ENCODE data around the gene CAMTA1. TPM values are rescaled to one million over a fixed set of nuclear protein-coding genes. Genes with fewer than 3 reads are reported as not detected.

The CAMTA1 gene
- total RNA-seq, 1 experiment from 2014 or later: 69.5 TPM

GRCh38 chr1:6937048-6937447 lies 151.8 kb downstream of the CAMTA1 start:
- no peaks in the 10 kb centered on the region for H3K36me3 ChIP-seq (ENCODE audit: control insufficient read depth in 1 of 2, insufficient read depth in 2 of 2, low read length in 2 of 2)
- intact Hi-C loops (cut with micrococcal nuclease): no loop called here

More at GRCh38 chr1:6937048-6937447, 151.8 kb downstream of the CAMTA1 start:
- H2AFZ ChIP-seq (ENCODE audit: low read depth, low read length, poor library complexity, severe bottlenecking): no peak overlapping the region
- H3K4me1 ChIP-seq (ENCODE audit: control insufficient read depth in 1 of 2, insufficient read depth in 2 of 2, low read length in 2 of 2): no peaks in the 10 kb centered on the region
- H4K20me1 ChIP-seq (ENCODE audit: insufficient read depth): no peaks in the 10 kb centered on the region
- ChIA-PET RAD21 (ENCODE audit: low non-redundant PET in 1 of 2, low total read pairs in 2 of 2, uncharacterized antibody in 2 of 2, unreplicated experiment in 2 of 2) (no interaction called here), POLR2A (no interaction called here), CTCF (no interaction called here)
- no peak overlapping the region for H3K4me2 ChIP-seq (ENCODE audit: low read length)
- H3K9me3 ChIP-seq (ENCODE audit: control insufficient read depth in 1 of 2, insufficient read depth in 1 of 2, low read depth in 1 of 2, low read length in 2 of 2): no peaks in the 10 kb centered on the region
- H3K27ac ChIP-seq (ENCODE audit: low read depth, low read length): no peak overlapping the region
- DNase-seq (ENCODE audit: low read depth, low spot score) (no peak), ATAC-seq (no peak)
- H3K4me3 ChIP-seq (replicated peaks in 1 of 2; ENCODE audit: low read depth in 1 of 2, low read length in 2 of 2): no peak overlapping the region
- H3K9me2 ChIP-seq (ENCODE audit: insufficient read depth): no peaks in the 10 kb centered on the region
- TF ChIP-seq REST (IDR thresholded peaks at IDR 0.05; ENCODE audit: low read depth) (no peak), ZFX (IDR thresholded peaks at IDR 0.05) (no peak), FOSL1 (IDR thresholded peaks at IDR 0.05; ENCODE audit: low read depth) (no peak), JUND (IDR thresholded peaks at IDR 0.05) (no peak), ZNF274 (IDR thresholded peaks at IDR 0.05; ENCODE audit: low read depth, low read length) (no peak), EZH2phosphoT487 (IDR thresholded peaks at IDR 0.05; ENCODE audit: borderline replicate concordance) (no peak), SRF (IDR thresholded peaks at IDR 0.05; ENCODE audit: low read depth) (no peak), SP1 (IDR thresholded peaks at IDR 0.05; ENCODE audit: low read depth) (no peak), EZH2 (IDR thresholded peaks at IDR 0.05) (no peak), SIN3A (IDR thresholded peaks at IDR 0.05; ENCODE audit: low read depth) (no peak), ZBTB33 (IDR thresholded peaks at IDR 0.05; ENCODE audit: extremely low read depth, insufficient replicate concordance, low read length) (no peak), CEBPB (IDR thresholded peaks at IDR 0.05; ENCODE audit: low read depth) (no peak), POLR2A (IDR thresholded peaks at IDR 0.05; ENCODE audit: borderline replicate concordance, extremely low read depth, insufficient read depth, insufficient read length) (no peak), MAX (IDR thresholded peaks at IDR 0.05) (no peak), ELF1 (IDR thresholded peaks at IDR 0.05; ENCODE audit: borderline replicate concordance, low read depth) (no peak)
- TF ChIP-seq, protein P1, sequence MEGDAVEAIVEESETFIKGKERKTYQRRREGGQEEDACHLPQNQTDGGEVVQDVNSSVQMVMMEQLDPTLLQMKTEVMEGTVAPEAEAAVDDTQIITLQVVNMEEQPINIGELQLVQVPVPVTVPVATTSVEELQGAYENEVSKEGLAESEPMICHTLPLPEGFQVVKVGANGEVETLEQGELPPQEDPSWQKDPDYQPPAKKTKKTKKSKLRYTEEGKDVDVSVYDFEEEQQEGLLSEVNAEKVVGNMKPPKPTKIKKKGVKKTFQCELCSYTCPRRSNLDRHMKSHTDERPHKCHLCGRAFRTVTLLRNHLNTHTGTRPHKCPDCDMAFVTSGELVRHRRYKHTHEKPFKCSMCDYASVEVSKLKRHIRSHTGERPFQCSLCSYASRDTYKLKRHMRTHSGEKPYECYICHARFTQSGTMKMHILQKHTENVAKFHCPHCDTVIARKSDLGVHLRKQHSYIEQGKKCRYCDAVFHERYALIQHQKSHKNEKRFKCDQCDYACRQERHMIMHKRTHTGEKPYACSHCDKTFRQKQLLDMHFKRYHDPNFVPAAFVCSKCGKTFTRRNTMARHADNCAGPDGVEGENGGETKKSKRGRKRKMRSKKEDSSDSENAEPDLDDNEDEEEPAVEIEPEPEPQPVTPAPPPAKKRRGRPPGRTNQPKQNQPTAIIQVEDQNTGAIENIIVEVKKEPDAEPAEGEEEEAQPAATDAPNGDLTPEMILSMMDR (IDR thresholded peaks at IDR 0.05 in 2 of 3, conservative IDR thresholded peaks at IDR 0.05 in 1 of 3; ENCODE audit: borderline replicate concordance in 1 of 3, insufficient read depth in 1 of 3, low read depth in 2 of 3, low read length in 2 of 3): no peak
- TF ChIP-seq, protein P2, sequence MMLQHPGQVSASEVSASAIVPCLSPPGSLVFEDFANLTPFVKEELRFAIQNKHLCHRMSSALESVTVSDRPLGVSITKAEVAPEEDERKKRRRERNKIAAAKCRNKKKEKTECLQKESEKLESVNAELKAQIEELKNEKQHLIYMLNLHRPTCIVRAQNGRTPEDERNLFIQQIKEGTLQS (IDR thresholded peaks at IDR 0.05): no peak
- peaks cover 32% of the 10 kb centered on the region for H3K27me3 ChIP-seq (ENCODE audit: insufficient read depth, low read length)
- H3K79me2 ChIP-seq (ENCODE audit: insufficient read depth, low read length): no peaks in the 10 kb centered on the region
- H3K9ac ChIP-seq (ENCODE audit: low read length): no peak overlapping the region
- BruUV-seq (replicated peaks): no TSS peak

All from HCT116 (cell line).